HG03060 (cell line): ENCODE measurements around the gene SF3B6.
A peak's percentile ranks its signal among the peaks of the same experiment; 100 is the strongest.
"Not testable (repeated sequence)": the region's sequence is repeated elsewhere in the genome, so short reads cannot be mapped to it uniquely, and the experiment has no call there.

Experiments used
- ATAC-seq: cut with Tn5 transposase; IDR thresholded peaks from one replicate; pipeline ENCODE4 v1.9.1; 2021; ENCODE audit warnings: low read depth, moderate number of reproducible peaks; ENCODE audit not compliant: unreplicated experiment

The SF3B6 gene

GRCh38 chr2:24075915-24076848, at the start of gene SF3B6:
Gene SF3B6, minus strand, starts transcription at chr2:24076326. Its CDS starts 97 bp downstream, at chr2:24076229.
- peak; percentile 95 for ATAC-seq

- no peak for ATAC-seq
These were observed 47.9 kb upstream of the SF3B6 start for GRCh38 chr2:24123922-24124580.

GRCh38 chr2:24123195-24123921, 47.2 kb upstream of the SF3B6 start, which contains the start of the genes FAM228B and PFN4:
Gene FAM228B, plus strand, starts transcription at chr2:24123469. Its CDS starts 893 bp downstream, at chr2:24124362.
Gene PFN4, minus strand, starts transcription at chr2:24123334. Its CDS starts 799 bp downstream, at chr2:24122535.
- ATAC-seq, result peak; percentile 73

GRCh38 chr2:24122366-24123194, 46.5 kb upstream of the SF3B6 start:
- no peak for ATAC-seq

- no peak for ATAC-seq
These were observed 45.3 kb upstream of the SF3B6 start for GRCh38 chr2:24121469-24121868.

GRCh38 chr2:24121066-24121465, 44.9 kb upstream of the SF3B6 start:
- ATAC-seq, result no peak

- ATAC-seq, result no peak
These were observed 41.8 kb upstream of the SF3B6 start for GRCh38 chr2:24117902-24118301.

GRCh38 chr2:24115057-24115456, 38.9 kb upstream of the SF3B6 start:
- no peak for ATAC-seq

GRCh38 chr2:24111407-24111901, 35.3 kb upstream of the SF3B6 start:
- no peak for ATAC-seq

GRCh38 chr2:24110660-24111303, 34.7 kb upstream of the SF3B6 start:
- ATAC-seq, result no peak

- ATAC-seq, result not testable (repeated sequence)
These were observed 33.3 kb upstream of the SF3B6 start for GRCh38 chr2:24109431-24109830.

GRCh38 chr2:24107336-24107735, 31.2 kb upstream of the SF3B6 start:
- ATAC-seq, result no peak

GRCh38 chr2:24106786-24107185, 30.7 kb upstream of the SF3B6 start:
- ATAC-seq, result no peak

- ATAC-seq, result no peak
These were observed 29.7 kb upstream of the SF3B6 start for GRCh38 chr2:24105816-24106215.

- no peak for ATAC-seq
These were observed 28.8 kb upstream of the SF3B6 start for GRCh38 chr2:24104906-24105305.

GRCh38 chr2:24104110-24104650, 28.1 kb upstream of the SF3B6 start:
- no peak for ATAC-seq

GRCh38 chr2:24102677-24103076, 26.6 kb upstream of the SF3B6 start:
- ATAC-seq, result no peak

GRCh38 chr2:24101992-24102391, 25.9 kb upstream of the SF3B6 start:
- ATAC-seq, result no peak

GRCh38 chr2:24100732-24101131, 24.6 kb upstream of the SF3B6 start:
- ATAC-seq, result not testable (repeated sequence)
